VCaP (cell line): ENCODE measurements around the gene C22orf39.

ENCODE experiments used
- H3K27ac ChIP-seq: fragments of 450-650 bp; 2 replicates; pipeline ENCODE4 v1.5.1; 2017
- CTCF ChIP-seq: fragments of 450-650 bp; conservative IDR thresholded peaks from 2 replicates; pipeline ENCODE4 v1.5.1; 2017; ENCODE audit warnings: mild to moderate bottlenecking, moderate library complexity

C22orf39 gene

GRCh38 chr22:19419086-19419463, 28.4 kb downstream of the C22orf39 start:
- no peak overlapping the region for H3K27ac ChIP-seq
- TF ChIP-seq CTCF = no peak

DNA sequence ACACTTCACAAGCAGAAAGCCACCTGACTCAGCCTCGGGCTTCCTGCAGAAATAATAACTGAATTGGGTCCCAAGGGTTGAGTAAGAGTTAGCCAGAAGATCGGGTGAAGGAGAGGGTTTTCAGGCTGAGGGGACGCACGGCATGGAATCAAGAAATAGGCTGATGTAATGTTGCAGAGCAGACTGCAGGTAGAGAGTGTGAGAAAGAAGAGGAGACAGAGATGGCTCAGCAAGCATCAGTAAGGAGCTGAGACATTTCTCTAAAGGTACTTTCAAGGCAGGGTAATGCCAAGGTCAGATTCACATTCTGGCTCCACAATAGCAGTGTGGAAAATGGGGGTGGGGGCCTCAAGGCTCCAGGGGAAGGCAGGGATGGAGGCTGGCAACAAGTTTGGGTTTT, 34.6 kb downstream of the C22orf39 start:
- no peak for TF ChIP-seq CTCF

GRCh38 chr22:19412478-19412877, 35.0 kb downstream of the C22orf39 start:
- no peak for TF ChIP-seq CTCF
- no peak overlapping the region for H3K27ac ChIP-seq

More for the DNA sequence above, 34.6 kb downstream of the C22orf39 start:
- H3K27ac ChIP-seq = no peak overlapping the region

GRCh38 chr22:19411690-19412045, 35.8 kb downstream of the C22orf39 start:
- no peak overlapping the region for H3K27ac ChIP-seq
- no peak for TF ChIP-seq CTCF

- no peak overlapping the region for H3K27ac ChIP-seq
- no peak for TF ChIP-seq CTCF
These were observed 36.4 kb downstream of the C22orf39 start for GRCh38 chr22:19410941-19411689.

DNA sequence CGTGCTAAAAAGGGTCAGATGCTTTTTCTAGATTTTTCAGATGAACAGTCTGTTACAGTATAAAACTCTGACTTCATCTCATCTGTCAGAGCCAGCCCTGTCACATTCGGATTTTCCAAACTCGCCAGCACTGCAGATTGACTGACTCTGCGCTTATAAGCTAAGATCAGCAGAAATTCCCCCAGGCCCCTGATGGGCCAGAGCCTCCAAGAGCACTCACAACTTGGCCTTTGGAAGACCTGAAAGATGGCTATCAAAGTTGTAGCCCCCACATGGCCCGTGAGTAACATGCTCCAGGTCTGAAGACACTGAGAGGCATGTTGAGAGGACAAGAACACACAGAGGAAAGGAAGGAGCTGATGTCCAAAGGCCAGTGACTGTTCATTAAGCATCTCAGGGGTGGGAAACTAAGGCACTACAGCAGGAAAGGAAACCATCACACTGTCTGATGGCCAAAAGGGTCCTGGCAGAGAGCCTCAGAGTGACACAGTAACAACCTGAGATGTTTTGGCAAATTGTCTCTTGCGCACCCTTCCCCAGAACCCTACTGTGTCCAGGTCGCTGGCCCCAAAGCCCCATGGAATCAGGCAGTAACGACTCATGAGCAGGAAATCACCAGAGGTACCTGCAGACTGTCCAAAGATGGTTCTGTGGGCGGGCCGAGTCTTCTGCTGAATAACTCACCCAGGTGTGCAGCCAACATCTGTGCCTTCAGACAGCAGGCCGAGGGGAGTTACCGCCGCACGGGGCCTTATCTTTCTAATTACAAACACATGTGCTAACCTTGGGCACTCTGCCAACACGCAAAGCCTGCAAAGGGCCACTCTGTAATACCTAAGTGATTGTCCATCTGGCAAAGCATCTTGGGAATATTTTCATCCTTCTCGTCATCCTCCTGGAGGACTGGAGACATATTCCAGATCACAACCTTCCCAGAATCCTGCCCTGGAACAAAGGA, 39.6 kb downstream of the C22orf39 start:
- H3K27ac ChIP-seq = no peak overlapping the region
- no peak for TF ChIP-seq CTCF

GRCh38 chr22:19406846-19407245, 40.7 kb downstream of the C22orf39 start:
- no peak overlapping the region for H3K27ac ChIP-seq
- no peak for TF ChIP-seq CTCF
